HG03103 (cell line): Measurements from ENCODE around the gene MMP23B.

Experiments used
- ATAC-seq: cut with Tn5 transposase; IDR thresholded peaks from one replicate; pipeline ENCODE4 v1.9.1; 2021; ENCODE audit warnings: low read depth; ENCODE audit not compliant: unreplicated experiment

The MMP23B gene

DNA sequence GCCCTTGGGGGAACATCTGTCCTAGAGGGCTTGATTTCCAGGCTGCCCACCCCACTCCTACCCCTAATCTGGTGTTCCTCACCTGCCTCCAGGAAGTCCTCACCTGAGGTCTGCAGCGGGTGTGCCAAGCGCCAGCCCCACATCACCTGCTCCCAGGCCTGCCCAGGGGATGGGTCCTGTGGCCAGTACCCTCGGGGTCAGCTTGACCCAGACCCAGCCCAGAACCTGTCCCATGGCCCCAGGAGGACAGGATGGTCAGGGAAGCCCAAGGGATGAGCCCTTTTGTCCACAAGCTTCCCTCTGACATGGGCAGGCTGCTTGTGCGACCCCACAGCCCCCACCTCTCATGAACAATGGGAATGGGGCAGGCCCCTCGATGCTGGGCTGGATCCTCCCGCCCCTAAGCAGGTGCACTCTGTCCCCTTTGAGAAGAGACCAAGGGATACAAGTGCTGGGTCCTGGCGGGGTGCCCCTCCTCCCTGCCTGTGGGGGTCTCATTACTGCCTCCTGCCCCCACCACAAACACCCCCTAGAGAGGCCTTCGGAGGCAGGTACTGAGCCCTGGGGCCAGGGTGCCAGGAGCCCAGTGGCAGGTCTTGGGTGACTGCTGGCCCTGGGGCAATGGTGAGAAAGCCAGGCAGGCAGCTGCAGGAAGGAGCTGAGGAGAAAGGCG is 13.4 kb upstream of the MMP23B start:
- no peak for ATAC-seq

DNA sequence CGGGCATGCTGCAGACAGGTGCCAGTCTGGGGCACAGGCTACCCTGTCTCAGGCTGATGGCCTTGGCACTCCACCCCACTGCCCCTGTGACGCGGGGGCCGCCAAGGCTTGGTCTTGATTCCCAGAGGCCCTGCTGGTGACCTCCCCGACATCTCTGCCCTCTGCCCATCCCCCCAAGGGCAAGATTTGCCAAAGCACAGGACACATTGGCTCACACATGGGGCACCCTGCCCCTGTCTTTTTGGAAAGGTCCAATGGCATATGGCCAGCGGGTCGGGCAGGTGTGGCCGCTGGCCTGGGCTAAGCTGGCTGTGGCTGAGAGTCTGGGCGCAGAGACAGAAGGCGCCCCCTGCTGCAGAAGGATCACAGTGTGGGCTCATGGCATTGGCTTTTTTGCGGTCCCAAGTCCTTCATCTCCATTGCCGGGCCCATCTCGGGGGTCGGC is 12.0 kb upstream of the MMP23B start:
- no peak for ATAC-seq

DNA sequence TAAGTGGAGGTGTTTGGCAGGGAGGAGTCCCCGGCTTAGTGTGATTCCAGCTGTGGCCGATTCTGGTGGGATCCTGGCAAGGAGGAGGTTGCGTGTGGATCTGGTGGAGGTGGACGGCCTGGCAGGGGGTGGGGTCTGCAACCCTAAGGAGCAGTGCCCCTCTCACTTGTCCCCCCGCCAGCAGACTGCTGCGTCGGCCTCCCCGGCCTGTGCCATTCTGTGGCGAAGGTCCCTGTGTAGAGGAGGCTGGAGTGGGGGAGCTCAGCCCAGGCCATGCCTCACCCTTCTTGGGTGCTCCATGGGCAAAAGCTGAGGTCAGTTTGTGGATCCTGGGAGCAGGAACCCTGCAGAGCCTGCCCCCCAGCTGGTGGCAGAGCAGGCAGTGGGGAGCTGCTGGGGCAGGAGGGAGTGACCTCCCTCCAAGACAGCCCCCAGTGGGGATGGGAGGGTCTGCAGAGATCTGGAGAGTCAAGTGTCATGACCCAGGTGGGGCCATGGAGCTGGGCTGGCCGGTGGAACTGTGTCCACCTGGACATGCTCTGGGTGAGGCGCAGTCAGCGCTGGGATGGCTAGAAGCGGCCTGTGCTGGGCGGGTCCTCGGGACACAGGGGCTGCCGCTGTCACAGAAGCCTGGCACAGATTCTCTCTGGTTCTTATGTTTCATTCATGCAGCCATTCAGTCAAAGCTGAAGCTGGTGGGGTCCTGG is 11.4 kb upstream of the MMP23B start:
- ATAC-seq, result no peak

DNA sequence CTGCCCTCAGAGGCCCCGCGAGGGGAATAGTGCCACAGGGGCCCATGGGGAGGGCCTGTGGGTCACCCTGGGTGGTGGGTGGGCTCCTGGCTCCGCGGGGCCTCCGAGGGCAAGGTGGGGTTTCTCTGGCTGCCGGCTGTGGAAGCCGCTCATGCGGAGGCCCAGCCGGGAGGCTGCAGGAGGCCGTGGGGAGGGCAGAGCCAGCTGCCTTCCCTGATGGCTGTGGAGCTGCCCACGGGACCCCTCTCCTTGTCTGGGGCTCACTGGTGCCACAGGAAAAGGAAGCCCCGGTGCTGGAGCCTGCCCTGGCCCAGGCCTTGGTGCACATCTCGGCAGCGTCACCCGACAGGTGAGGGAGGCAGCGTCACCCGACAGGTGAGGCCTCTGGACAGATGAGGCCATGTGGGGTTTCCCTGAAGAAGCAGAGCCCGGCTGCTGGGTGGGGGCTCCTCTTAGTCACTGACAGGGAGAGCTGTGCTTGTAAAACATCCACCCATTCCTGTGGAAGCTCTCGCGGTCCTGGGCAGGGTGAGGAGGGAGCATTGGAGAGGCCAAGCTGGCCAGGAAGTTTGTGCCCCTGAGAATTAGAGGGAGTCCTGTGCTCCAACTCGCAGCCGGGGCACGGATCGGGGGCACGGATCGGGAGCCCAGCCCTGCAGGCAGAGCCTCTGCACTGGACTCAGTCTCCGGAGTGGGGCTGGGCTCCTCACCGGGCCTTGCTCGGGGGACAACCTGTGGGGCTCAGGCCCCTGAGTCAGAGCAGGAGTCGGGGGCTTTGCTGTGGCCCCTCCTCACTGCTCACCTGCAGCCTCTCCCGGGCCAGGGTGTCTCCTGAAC is 10.6 kb upstream of the MMP23B start:
- no peak for ATAC-seq

DNA sequence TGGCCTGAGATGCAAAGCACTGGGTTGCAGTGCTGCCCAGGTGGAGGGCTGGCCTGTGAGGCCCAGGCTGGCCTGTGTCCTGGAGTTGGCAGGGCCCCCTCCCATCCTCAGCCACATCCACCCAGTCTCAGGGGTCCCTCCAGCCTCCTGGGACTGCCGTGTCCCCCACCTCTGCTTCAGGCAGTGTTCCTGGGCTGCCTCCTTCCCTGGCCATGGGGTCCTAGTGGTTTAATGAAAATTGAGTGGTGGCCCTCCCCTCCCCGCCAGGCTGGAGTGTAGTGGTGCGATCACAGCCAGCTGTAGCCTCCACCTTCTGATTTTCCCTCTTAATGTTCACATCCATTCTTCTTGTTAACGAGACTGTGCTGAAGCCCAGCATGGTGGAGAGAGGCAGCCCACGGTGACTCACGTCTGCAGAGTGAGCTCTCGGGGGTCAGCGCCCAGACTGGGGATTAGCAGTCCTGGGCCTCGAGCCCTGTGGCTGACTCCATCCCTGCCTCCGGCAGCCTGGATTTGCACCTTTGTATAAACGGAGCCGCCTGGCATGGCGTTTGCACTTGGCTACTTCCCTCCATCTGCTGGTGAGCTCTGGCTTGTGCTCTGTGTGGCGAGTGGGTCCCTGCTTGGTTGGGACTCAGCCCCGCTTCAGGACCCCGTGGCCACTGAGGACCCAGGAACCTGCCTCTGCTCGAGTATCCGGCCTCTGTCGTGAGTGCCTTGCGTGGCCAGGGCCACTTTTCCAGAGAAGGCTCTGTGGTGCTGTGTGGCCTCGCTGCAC is 9.8 kb upstream of the MMP23B start:
- no peak for ATAC-seq

DNA sequence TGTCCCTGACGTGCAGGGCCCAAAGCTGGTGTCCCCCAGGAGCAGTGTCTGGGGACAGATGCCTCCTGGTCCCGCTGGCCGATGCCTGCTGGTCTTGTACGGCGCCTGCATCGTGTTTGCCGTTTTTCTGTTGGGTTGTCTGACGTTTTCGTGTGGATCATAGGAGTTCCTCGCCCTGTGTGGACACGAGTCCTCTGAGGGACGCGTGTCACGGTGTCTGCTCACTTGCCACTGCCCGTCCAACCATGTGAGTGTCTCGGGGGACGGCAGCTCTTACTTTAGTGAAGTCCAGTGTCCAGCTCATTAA is 9.2 kb upstream of the MMP23B start:
- ATAC-seq, result no peak

DNA sequence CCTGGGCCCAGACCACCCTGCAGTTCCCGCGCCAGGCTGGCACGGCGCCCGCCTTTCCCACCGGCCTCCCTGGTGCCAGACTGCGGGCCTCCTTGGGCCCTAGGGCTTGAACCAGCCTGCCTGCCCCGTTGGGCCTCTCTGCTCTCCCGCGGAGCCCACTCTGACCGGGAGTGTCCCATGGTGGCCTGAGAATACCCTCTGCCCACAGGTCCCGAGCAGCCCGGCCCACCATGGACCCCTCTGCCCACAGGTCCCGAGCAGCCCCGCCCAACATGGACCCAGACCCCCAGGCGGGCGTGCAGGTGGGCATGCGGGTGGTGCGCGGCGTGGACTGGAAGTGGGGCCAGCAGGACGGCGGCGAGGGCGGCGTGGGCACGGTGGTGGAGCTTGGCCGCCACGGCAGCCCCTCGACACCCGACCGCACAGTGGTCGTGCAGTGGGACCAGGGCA is 8.8 kb upstream of the MMP23B start:
- no peak for ATAC-seq

DNA sequence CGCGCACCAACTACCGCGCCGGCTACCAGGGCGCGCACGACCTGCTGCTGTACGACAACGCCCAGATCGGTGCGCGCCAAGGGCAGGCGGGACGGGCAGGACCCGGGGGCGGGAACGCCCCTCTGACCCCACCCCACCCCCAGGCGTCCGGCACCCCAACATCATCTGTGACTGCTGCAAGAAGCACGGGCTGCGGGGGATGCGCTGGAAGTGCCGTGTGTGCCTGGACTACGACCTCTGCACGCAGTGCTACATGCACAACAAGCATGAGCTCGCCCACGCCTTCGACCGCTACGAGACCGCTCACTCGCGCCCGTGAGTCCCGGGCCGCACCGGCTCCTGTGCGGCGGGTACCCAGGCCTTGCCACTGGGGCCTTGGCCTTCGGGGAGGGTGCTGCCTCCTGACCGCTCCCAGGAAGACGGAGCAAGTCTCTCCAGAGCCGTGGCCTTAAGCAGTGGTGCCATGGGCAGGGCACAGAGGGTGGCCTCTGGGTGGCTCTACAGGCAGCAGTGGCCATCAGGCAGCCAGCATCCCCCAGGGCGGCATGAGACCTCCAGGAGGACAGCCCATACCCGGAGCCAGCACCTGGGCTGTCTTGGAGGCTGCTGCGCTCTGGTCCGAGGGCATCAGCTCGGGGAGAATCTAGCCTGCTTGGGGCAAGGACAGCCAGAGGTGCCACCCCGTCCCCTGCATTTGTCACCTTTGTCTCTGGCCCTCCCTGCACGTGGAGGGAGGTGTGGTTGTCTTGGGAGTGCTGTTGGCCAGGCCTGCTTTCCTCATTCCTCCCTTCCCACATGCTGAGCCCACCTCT is 8.1 kb upstream of the MMP23B start:
- ATAC-seq, result no peak

DNA sequence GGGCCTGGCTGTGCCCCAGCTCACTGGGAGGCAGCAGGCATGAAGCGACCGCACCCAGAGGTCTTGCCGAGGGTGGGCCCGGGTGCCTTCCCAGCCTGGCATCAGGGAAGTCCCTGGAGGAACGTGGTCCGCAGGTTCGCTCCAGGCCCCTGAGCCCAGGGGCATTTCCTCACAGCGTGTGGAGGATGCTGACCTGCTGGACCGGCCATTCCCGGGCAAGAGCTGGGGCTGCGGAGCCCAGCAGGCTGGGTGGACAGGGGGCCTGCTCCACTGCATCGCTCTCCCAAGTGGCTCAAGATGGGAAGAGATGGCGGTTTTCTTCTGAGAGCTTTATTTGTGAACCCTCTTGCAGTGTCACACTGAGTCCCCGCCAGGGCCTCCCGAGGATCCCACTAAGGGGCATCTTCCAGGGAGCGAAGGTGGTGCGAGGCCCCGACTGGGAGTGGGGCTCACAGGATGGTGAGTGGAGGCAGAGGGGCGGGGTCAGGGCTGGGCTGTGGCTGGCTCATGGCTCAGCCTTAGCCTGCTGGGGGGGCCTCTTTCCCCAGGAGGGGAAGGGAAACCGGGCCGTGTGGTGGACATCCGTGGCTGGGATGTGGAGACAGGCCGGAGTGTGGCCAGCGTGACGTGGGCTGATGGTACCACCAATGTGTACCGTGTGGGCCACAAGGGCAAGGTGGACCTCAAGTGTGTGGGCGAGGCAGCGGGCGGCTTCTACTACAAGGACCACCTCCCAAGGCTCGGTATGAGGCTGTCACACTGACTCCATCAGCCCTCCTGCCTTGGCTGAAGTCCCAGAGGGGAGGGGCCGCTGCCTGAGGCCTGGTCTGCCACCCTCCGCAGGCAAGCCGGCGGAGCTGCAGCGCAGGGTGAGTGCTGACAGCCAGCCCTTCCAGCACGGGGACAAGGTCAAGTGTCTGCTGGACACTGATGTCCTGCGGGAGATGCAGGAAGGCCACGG is 7.2 kb upstream of the MMP23B start:
- ATAC-seq, result no peak

DNA sequence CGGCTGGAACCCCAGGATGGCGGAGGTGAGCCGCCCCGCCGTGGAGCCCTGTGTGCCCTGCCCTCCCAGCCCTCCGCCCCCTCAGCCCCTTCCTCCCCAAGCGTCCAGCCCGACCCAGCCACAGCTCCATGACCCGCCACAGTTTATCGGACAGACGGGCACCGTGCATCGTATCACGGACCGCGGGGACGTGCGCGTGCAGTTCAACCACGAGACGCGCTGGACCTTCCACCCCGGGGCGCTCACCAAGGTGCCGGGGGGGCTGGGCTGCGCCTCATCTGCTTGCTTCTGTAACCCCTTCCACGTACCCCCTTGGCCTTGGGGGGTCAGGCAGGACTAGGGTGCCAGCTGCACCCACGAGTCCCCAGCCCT is 6.6 kb upstream of the MMP23B start:
- no peak for ATAC-seq

DNA sequence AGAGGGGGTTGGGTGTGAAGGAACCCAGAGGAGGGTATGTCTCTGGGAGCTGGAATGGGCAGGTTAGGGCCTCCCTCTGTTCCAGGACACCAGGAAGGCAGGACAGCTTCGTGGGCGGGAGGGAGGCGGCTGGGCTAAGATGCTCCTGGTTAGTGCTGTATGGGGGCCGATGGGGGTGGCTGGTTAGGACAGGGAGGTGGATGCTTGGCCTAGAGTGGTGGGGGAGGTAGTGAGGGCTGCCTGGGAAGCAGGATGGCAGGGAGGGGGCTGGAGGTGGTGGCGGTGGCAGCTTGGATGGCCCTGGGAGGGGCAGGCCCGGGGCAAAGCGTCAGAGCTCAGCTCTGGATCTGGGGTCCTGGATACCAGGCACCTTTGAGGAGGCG is 6.2 kb upstream of the MMP23B start:
- no peak for ATAC-seq

DNA sequence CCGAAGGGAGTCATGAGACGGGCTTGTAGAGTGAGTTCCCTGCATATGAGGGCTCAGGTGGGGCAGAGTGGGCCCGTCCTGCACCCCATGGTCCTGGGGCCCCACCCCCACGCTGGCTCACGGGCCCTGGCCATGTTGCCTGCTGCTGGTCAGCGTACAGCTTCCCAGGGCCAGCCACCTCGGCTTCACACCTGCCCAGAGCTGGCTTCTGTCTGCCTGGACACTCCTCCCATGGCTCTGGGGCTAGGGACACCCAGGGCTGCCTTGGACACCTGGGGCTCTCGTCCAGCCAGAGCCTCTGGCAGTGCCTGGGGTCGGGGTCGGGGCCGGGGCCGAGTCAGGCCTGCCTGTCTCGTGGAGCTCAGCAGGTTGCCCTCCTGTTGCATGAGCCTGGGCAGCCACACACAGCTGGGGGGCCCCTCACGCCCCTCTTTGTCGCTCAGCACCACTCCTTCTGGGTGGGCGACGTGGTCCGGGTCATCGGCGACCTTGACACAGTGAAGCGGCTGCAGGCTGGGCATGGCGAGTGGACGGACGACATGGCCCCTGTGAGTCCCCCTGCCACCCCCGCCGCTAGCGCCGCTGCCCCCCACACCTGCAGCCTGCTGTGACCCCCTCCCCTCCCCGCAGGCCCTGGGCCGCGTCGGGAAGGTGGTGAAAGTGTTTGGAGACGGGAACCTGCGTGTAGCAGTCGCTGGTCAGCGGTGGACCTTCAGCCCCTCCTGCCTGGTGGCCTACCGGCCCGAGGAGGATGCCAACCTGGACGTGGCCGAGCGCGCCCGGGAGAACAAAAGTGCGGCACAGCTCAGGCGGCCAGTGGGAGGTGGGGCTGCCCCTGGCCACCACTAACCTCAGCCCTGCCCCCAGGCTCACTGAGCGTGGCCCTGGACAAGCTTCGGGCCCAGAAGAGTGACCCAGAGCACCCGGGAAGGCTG is 5.5 kb upstream of the MMP23B start:
- ATAC-seq, result no peak

DNA sequence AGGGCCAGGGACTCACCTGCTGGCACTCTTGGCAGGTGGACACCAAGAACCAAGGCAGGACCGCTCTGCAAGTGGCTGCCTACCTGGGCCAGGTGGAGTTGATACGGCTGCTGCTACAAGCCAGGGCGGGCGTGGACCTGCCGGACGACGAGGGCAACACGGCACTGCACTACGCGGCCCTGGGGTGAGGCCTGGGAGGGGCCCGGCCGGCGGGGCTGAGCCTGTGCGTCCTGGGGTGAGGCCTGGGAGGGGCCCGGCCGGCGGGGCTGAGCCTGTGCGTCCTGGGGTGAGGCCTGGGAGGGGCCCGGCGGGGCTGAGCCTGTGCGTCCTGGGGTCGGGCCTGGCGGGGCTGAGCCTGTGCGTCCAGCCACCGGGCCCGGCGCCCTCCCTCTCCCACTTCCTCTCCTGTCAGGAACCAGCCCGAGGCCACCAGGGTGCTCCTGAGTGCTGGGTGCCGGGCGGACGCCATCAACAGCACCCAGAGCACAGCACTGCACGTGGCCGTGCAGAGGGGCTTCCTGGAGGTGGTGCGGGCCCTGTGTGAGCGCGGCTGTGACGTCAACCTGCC is 4.6 kb upstream of the MMP23B start:
- no peak for ATAC-seq

DNA sequence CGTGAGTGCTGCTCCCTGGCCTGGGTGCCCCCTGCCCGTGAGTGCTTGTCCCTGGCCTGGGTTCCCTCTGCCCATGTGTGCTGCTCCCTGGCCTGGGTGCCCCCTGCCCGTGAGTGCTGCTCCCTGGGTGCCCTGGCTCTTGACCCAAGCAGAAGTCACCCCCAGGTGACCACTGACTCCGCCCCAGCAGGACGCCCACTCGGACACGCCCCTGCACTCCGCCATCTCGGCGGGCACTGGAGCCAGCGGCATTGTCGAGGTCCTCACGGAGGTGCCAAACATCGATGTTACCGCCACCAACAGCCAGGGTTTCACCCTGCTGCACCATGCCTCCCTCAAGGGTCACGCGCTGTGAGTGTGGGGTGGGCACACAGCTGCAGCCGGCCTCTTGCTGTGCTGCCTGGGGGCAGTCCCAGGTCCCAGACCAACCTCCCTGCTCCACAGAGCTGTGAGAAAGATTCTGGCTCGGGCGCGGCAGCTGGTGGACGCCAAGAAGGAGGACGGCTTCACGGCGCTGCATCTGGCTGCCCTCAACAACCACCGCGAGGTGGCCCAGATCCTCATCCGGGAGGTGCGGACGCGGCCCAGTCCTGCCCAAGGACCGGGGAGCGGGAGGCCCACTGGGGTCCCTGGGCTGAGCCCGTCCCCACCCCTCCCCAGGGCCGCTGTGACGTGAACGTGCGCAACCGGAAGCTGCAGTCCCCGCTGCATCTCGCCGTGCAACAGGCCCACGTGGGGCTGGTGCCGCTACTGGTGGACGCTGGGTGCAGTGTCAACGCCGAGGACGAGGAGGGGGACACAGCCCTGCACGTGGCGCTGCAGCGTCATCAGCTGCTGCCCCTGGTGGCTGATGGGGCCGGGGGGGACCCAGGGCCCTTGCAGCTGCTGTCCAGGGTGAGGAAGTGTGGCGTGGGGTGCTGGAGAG is 3.9 kb upstream of the MMP23B start:
- no peak for ATAC-seq

DNA sequence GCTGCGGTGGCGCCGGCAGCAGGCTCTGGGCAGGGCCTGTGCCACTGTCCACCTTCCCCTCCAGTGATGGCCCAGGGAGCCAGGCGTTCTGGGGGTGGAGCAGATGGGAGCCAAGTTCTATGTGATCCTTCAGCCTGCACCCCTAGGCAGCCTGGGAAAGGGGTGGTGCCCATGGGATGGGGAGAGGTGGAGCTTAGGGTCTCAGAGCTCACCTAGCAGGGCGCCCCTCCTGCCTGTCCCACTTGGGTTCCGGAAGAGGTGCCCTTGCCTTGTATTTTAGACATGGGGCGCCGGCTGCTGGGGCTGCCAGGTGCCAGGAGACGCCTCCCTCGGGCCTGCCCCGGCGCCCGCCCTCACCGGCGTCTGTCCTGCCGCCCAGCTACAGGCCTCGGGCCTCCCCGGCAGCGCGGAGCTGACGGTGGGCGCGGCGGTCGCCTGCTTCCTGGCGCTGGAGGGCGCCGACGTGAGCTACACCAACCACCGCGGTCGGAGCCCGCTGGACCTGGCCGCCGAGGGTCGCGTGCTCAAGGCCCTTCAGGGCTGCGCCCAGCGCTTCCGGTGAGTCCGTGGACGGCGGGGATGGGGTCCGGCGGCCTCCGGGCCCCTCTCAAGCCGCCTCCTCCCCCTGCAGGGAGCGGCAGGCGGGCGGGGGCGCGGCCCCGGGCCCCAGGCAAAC is 3.1 kb upstream of the MMP23B start:
- ATAC-seq, result no peak
